GM12878 (cell line): Measurements from ENCODE around the gene ERC1.

Experiments
- ATF2 ChIP-seq: IDR thresholded peaks from 2 replicates; pipeline ENCODE4 v1.6.1; 2012; ENCODE audit warnings: low read length, inconsistent platforms
- EZH2 ChIP-seq: IDR thresholded peaks from 2 replicates; pipeline ENCODE4 v1.6.1; 2012; ENCODE audit warnings: low read depth, mild to moderate bottlenecking, control low read depth, inconsistent platforms, low read length, borderline replicate concordance; ENCODE audit not compliant: control insufficient read depth
- TF ChIP-seq, protein P1 (sequence below): fragments of 450-650 bp; IDR thresholded peaks from 2 replicates; pipeline ENCODE4 v1.6.1; 2017; ENCODE audit warnings: mild to moderate bottlenecking
- TF ChIP-seq, protein P2 (sequence below): IDR thresholded peaks from 2 replicates; pipeline ENCODE4 v1.6.1; 2012; ENCODE audit warnings: low read depth, low read length, improper control_type of control experiment

DNA sequence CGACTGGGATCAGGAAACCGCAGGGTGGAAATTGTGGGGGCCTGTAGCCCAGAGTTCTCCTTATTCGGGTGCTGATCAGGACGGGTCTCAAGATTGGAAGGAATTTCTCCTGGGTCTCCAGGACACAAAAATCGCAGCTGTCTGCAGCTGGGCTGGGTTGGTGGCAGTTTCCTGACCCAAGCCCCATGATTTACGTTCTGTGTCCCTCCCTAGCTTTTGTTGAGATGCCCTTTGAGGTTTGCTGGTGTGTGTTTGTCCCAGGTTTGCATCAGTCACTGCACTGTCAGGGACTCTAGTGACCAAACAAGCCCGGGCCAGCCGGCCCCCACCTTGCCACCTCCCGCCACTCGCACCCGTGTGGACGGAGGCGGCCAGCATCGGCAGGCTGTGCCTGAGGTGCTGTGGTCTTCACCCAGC lies 513.9 kb downstream of the ERC1 start:
- no peak for TF ChIP-seq ATF2
- TF ChIP-seq, protein P1, sequence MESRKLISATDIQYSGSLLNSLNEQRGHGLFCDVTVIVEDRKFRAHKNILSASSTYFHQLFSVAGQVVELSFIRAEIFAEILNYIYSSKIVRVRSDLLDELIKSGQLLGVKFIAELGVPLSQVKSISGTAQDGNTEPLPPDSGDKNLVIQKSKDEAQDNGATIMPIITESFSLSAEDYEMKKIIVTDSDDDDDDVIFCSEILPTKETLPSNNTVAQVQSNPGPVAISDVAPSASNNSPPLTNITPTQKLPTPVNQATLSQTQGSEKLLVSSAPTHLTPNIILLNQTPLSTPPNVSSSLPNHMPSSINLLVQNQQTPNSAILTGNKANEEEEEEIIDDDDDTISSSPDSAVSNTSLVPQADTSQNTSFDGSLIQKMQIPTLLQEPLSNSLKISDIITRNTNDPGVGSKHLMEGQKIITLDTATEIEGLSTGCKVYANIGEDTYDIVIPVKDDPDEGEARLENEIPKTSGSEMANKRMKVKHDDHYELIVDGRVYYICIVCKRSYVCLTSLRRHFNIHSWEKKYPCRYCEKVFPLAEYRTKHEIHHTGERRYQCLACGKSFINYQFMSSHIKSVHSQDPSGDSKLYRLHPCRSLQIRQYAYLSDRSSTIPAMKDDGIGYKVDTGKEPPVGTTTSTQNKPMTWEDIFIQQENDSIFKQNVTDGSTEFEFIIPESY: no peak
- TF ChIP-seq EZH2: no peak
- TF ChIP-seq, protein P2, sequence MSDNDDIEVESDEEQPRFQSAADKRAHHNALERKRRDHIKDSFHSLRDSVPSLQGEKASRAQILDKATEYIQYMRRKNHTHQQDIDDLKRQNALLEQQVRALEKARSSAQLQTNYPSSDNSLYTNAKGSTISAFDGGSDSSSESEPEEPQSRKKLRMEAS: no peak
